K562 (cell line): ENCODE results near the gene LRRC4C. TPM values are rescaled to one million over a fixed set of nuclear protein-coding genes. Genes with fewer than 3 reads are reported as not detected.

Experiments
- ATAC-seq: fragments of 200-7000 bp; cut with Tn5 transposase; 3 replicates; pipeline ENCODE4 v1.9.1; 2020; ENCODE audit warnings: moderate library complexity
- BruUV-seq: library from RNA; stranded (reverse); fragments of 400-500 nt; replicated peaks from 2 replicates; lab custom pipeline; 2021; lab: Mats Ljungman, UMichigan
- CTCF ChIA-PET: fragments of 300-600 bp; formaldehyde crosslinking; extraction: SDS; loops from one replicate; lab custom pipeline; 2021; ENCODE audit warnings: low intra/inter-chr PET ratio; lab: Yijun Ruan, JAX
- POLR2A ChIA-PET: fragments of 300-600, 350-650 bp; sonication (Branson Sonifier 250); formaldehyde crosslinking; extraction: SDS; loops from one replicate; lab custom pipeline; 2021; ENCODE audit warnings: antibody characterized with exemption, inconsistent platforms; lab: Yijun Ruan, JAX
- DNase-seq, 4 experiments: peaks; one replicate each; pipeline versions ENCODE4 v3.0.0 to v3.0.0-alpha.2; 2011 to 2018; ENCODE audit warnings: low spot score in 3 of 4, mixed read lengths in 3 of 4; ENCODE audit errors: extremely low read depth in 1 of 4
- FAIRE-seq: peaks from 2 replicates; lab custom pipeline; 2011; peaks lifted over from hg19 to GRCh38; lab: Jason Lieb, UNC
- H2AFZ ChIP-seq: 2 replicates; pipeline ENCODE4 v1.6.0; 2011; ENCODE audit warnings: low read depth, low read length, control low read depth, inconsistent platforms
- H3K27ac ChIP-seq: fragments of 200-600 bp; 3 replicates; pipeline ENCODE4 v1.8.0; 2011; ENCODE audit warnings: low read depth, mild to moderate bottlenecking, control low read depth, inconsistent platforms, low read length, moderate library complexity, mixed read lengths; ENCODE audit errors: extremely low read depth
- H3K27me3 ChIP-seq, 2 experiments: fragments of 300-600 bp in 1 of 2; 2 replicates in 1 of 2; 3 replicates in 1 of 2; pipeline versions ENCODE4 v1.6.0 to v1.8.0; 2011; ENCODE audit warnings: inconsistent platforms in 2 of 2, low read length in 2 of 2, mild to moderate bottlenecking in 1 of 2, mixed read lengths in 1 of 2, moderate library complexity in 1 of 2; ENCODE audit not compliant: control insufficient read depth in 2 of 2, insufficient read depth in 2 of 2
- H3K36me3 ChIP-seq: fragments of 300-600 bp; 3 replicates; pipeline ENCODE4 v1.8.0; 2011; ENCODE audit warnings: mild to moderate bottlenecking, low read length, inconsistent platforms; ENCODE audit not compliant: control insufficient read depth, insufficient read depth
- H3K4me1 ChIP-seq, 2 experiments: fragments of 200-600 bp in 1 of 2; replicated peaks in 1 of 2; 2 replicates in 1 of 2; 3 replicates in 1 of 2; pipeline versions ENCODE4 v1.5.1 to v1.8.0; 2011; ENCODE audit warnings: inconsistent platforms in 2 of 2, low read length in 2 of 2, mild to moderate bottlenecking in 1 of 2, mixed read lengths in 1 of 2, moderate library complexity in 1 of 2; ENCODE audit not compliant: control insufficient read depth in 2 of 2, insufficient read depth in 2 of 2
- H3K4me2 ChIP-seq: 2 replicates; pipeline ENCODE4 v1.6.1; 2011; ENCODE audit warnings: low read length, control low read depth, inconsistent platforms, mixed read lengths; ENCODE audit not compliant: insufficient read depth
- H3K4me3 ChIP-seq: fragments of 200-600 bp; sonication (generic), shearing (Covaris generic); 2 replicates; pipeline ENCODE4 v1.5.1; 2016; ENCODE audit warnings: control low read depth, inconsistent platforms
- H3K79me2 ChIP-seq: fragments of 200-600 bp; 3 replicates; pipeline ENCODE4 v1.8.0; 2011; ENCODE audit warnings: low read length, inconsistent platforms; ENCODE audit not compliant: control insufficient read depth, insufficient read depth
- H3K9ac ChIP-seq, 2 experiments: 2 replicates each; pipeline versions ENCODE4 v1.6.0 to v1.6.1; 2011; ENCODE audit warnings: low read depth in 2 of 2, low read length in 2 of 2, control low read depth in 1 of 2, inconsistent platforms in 1 of 2, mild to moderate bottlenecking in 1 of 2, mixed read lengths in 1 of 2; ENCODE audit not compliant: insufficient read depth in 1 of 2
- H3K9me1 ChIP-seq: one replicate; pipeline ENCODE4 v1.6.0; 2011; ENCODE audit warnings: inconsistent platforms, mild to moderate bottlenecking, low read length, moderate library complexity; ENCODE audit not compliant: control insufficient read depth, insufficient read depth
- H3K9me3 ChIP-seq: replicated peaks from 2 replicates; pipeline ENCODE4 v1.5.1; 2011; ENCODE audit warnings: low read depth, low read length, inconsistent platforms; ENCODE audit not compliant: control insufficient read depth, insufficient read depth
- H4K20me1 ChIP-seq: replicated peaks from 2 replicates; pipeline ENCODE4 v1.6.1; 2011; ENCODE audit warnings: low read length, inconsistent platforms, mixed read lengths; ENCODE audit not compliant: control insufficient read depth, insufficient read depth
- CAMTA2 ChIP-seq: fragments of 250-450 bp; sonication (Bioruptor Pico); conservative IDR thresholded peaks from 2 replicates; pipeline ENCODE4 v1.5.1; 2022
- GABPA ChIP-seq: fragments of 200-800 bp; sonication (Bioruptor generic); conservative IDR thresholded peaks from 2 replicates; pipeline ENCODE4 v1.6.1; 2016; ENCODE audit warnings: low read depth, missing genetic modification characterization, missing compliant biosample characterization
- GATAD2B ChIP-seq: fragments of 450-650 bp; IDR thresholded peaks from 2 replicates; pipeline ENCODE4 v1.6.1; 2017; ENCODE audit warnings: mild to moderate bottlenecking, borderline replicate concordance
- GTF2E2 ChIP-seq: fragments of 200-800 bp; sonication (Bioruptor generic); IDR thresholded peaks from 2 replicates; pipeline ENCODE4 v1.6.1; 2016; ENCODE audit warnings: missing genetic modification characterization, missing compliant biosample characterization
- HMG20A ChIP-seq: fragments of 450-650 bp; formaldehyde crosslinking; conservative IDR thresholded peaks from 2 replicates; pipeline ENCODE4 v1.4.0; 2020; ENCODE audit warnings: mild to moderate bottlenecking, mixed read lengths
- PCBP1 ChIP-seq: fragments of 200-400 bp; formaldehyde crosslinking; IDR thresholded peaks from 2 replicates; pipeline ENCODE4 v1.6.1; 2018; ENCODE audit warnings: mild to moderate bottlenecking, low read depth, low read length; ENCODE audit not compliant: poor library complexity, severe bottlenecking
- SAFB ChIP-seq: fragments of 200-400 bp; formaldehyde crosslinking; IDR thresholded peaks from 2 replicates; pipeline ENCODE4 v1.6.1; 2017; ENCODE audit warnings: low read depth, low read length, borderline replicate concordance
- SETDB1 ChIP-seq: IDR thresholded peaks from one replicate; pipeline ENCODE4 v1.6.1; 2012; ENCODE audit warnings: low read length, control low read depth, inconsistent platforms
- SNIP1 ChIP-seq: fragments of 450-650 bp; IDR thresholded peaks from 2 replicates; pipeline ENCODE4 v1.7.1; 2017; ENCODE audit warnings: low read depth, mild to moderate bottlenecking
- ZNF253 ChIP-seq: fragments of 250-450 bp; sonication (Bioruptor Pico); conservative IDR thresholded peaks from 2 replicates; pipeline ENCODE4 v1.6.1; 2021; ENCODE audit warnings: mild to moderate bottlenecking
- ZNF436 ChIP-seq: fragments of 250-450, 450-650 bp; sonication (Bioruptor Pico); formaldehyde crosslinking; IDR thresholded peaks from 2 replicates; pipeline ENCODE4 v1.7.0; 2020; ENCODE audit warnings: mild to moderate bottlenecking
- in situ Hi-C: fragments of 300-500 bp; cut with MboI; formaldehyde crosslinking; loops from 4 replicates; pipeline ENCODE4 v1.15.0; 2018; ENCODE audit warnings: inconsistent platforms, mixed read lengths
- intact Hi-C: fragments of 100-400 bp; cut with micrococcal nuclease; formaldehyde crosslinking; loops from 2 replicates; pipeline ENCODE4 v1.14.2; 2022
- polyA plus RNA-seq, 8 experiments: library from polyadenylated mRNA; depleted of rRNA in 4 of 8; stranded (reverse) in 5 of 8; unstranded in 3 of 8; fragments of >200 nt; fragmentation: Nextera tagmentation in 2 of 8; fragmentation: Illumina TruSeq in 1 of 8; extraction: Ambion mirVana in 2 of 8; extraction: Trizol in 1 of 8; gene quantifications; 2 replicates each; pipeline versions ENCODE4 v1.2.1 to v1.2.3, GENCODE V29; 2011 to 2014; ENCODE audit warnings: inconsistent platforms in 1 of 8, missing spikeins in 1 of 8
- total RNA-seq, 7 experiments: library from RNA; depleted of rRNA in 6 of 7; stranded (reverse); fragments of >200 nt in 6 of 7; fragmentation: Illumina TruSeq in 2 of 7; extraction: Trizol in 2 of 7; gene quantifications; 2 replicates each; pipeline versions ENCODE4 v1.2.1 to v1.2.3, GENCODE V29; 2011 to 2021; ENCODE audit warnings: low replicate concordance in 1 of 7
- TF ChIP-seq, protein P1 (sequence below), 2 experiments: fragments of 450-650 bp; conservative IDR thresholded peaks; 2 replicates each; pipeline ENCODE4 v1.6.1; 2017; ENCODE audit warnings: mild to moderate bottlenecking in 2 of 2, moderate library complexity in 2 of 2
- TF ChIP-seq, protein P2 (sequence below): fragments of 200-800 bp; sonication (Bioruptor generic); IDR thresholded peaks from 2 replicates; pipeline ENCODE4 v1.6.1; 2016; ENCODE audit warnings: missing genetic modification characterization, missing compliant biosample characterization

The LRRC4C gene
- total and polyA plus RNA-seq, 9 of the 15 experiments (the other 6 are each of a cell fraction or from before 2014, with no cell fraction given): not detected

DNA sequence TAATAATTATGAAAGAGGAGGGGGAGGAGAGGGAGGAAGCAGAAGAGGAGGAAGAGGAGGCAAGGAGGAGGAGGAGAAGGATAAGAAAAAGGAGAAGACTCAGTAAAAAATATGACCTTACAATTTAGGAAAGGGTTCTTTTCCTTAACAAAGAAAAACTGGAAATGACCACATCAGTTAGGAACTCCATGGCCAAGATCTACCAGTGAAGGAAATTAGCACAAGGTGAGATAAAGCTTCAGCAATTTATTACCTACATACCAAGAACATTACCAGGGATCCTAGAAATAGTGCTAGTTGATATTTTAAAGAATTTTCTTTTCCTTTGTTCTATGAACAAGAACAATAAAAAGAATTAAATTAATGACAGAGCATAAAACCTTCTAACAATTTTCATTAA lies 172.7 kb downstream of the LRRC4C start:
- H3K36me3 ChIP-seq: no peaks in the 10 kb centered on the region
- no peaks in the 10 kb centered on the region for H3K9me1 ChIP-seq
- ChIA-PET CTCF (no interaction called here), POLR2A (no interaction called here)
- no peak overlapping the region for H3K27ac ChIP-seq
- H3K4me3 ChIP-seq: no peak overlapping the region
- FAIRE-seq: no peak
- H3K9me3 ChIP-seq: no peaks in the 10 kb centered on the region
- H3K4me1 ChIP-seq: no peaks in the 10 kb centered on the region
- no peak for DNase-seq
- BruUV-seq: no TSS peak
- H3K4me2 ChIP-seq: no peak overlapping the region
- no peak overlapping the region for H3K9ac ChIP-seq
- H2AFZ ChIP-seq: no peak overlapping the region
- TF ChIP-seq PCBP1: no peak
- TF ChIP-seq ZNF253: no peak
- TF ChIP-seq GABPA (tag): no peak
- no peak for TF ChIP-seq SNIP1
- TF ChIP-seq ZNF436 (CRISPR knock-in tag): no peak
- TF ChIP-seq, protein P1, sequence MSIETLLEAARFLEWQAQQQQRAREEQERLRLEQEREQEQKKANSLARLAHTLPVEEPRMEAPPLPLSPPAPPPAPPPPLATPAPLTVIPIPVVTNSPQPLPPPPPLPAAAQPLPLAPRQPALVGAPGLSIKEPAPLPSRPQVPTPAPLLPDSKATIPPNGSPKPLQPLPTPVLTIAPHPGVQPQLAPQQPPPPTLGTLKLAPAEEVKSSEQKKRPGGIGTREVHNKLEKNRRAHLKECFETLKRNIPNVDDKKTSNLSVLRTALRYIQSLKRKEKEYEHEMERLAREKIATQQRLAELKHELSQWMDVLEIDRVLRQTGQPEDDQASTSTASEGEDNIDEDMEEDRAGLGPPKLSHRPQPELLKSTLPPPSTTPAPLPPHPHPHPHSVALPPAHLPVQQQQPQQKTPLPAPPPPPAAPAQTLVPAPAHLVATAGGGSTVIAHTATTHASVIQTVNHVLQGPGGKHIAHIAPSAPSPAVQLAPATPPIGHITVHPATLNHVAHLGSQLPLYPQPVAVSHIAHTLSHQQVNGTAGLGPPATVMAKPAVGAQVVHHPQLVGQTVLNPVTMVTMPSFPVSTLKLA (conservative IDR thresholded peaks at IDR 0.05): no peak
- TF ChIP-seq, protein P2, sequence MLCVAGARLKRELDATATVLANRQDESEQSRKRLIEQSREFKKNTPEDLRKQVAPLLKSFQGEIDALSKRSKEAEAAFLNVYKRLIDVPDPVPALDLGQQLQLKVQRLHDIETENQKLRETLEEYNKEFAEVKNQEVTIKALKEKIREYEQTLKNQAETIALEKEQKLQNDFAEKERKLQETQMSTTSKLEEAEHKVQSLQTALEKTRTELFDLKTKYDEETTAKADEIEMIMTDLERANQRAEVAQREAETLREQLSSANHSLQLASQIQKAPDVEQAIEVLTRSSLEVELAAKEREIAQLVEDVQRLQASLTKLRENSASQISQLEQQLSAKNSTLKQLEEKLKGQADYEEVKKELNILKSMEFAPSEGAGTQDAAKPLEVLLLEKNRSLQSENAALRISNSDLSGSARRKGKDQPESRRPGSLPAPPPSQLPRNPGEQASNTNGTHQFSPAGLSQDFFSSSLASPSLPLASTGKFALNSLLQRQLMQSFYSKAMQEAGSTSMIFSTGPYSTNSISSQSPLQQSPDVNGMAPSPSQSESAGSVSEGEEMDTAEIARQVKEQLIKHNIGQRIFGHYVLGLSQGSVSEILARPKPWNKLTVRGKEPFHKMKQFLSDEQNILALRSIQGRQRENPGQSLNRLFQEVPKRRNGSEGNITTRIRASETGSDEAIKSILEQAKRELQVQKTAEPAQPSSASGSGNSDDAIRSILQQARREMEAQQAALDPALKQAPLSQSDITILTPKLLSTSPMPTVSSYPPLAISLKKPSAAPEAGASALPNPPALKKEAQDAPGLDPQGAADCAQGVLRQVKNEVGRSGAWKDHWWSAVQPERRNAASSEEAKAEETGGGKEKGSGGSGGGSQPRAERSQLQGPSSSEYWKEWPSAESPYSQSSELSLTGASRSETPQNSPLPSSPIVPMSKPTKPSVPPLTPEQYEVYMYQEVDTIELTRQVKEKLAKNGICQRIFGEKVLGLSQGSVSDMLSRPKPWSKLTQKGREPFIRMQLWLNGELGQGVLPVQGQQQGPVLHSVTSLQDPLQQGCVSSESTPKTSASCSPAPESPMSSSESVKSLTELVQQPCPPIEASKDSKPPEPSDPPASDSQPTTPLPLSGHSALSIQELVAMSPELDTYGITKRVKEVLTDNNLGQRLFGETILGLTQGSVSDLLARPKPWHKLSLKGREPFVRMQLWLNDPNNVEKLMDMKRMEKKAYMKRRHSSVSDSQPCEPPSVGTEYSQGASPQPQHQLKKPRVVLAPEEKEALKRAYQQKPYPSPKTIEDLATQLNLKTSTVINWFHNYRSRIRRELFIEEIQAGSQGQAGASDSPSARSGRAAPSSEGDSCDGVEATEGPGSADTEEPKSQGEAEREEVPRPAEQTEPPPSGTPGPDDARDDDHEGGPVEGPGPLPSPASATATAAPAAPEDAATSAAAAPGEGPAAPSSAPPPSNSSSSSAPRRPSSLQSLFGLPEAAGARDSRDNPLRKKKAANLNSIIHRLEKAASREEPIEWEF (CRISPR knock-in tag): no peak
- no peak for TF ChIP-seq SAFB
- TF ChIP-seq CAMTA2: no peak
- TF ChIP-seq GATAD2B: no peak
- TF ChIP-seq HMG20A (CRISPR knock-in tag): no peak
- TF ChIP-seq GTF2E2 (tag): no peak
- no peak for TF ChIP-seq SETDB1
- TF ChIP-seq, all 486 proteins: peak for 0
- intact Hi-C loops (no loop called here), in situ Hi-C loops (no loop called here)
- Histone ChIP-seq H4K20me1 (no peaks in the 10 kb centered on the region), H3K27me3 (no peaks in the 10 kb centered on the region), H3K79me2 (no peaks in the 10 kb centered on the region)
- no peak for ATAC-seq
